SU-DHL-6 (cell line): ENCODE results near the gene TSGA10IP.

Source experiments
- H2AFZ ChIP-seq: fragments of 200-600 bp; sonication (generic); 2 replicates; pipeline ENCODE4 v1.6.1; 2014; ENCODE audit warnings: low read depth, mild to moderate bottlenecking, moderate library complexity, mixed read lengths, antibody characterized with exemption, low read length; ENCODE audit not compliant: severe bottlenecking
- H3F3A ChIP-seq: fragments of 200-600 bp; shearing (Covaris generic); 2 replicates; pipeline ENCODE4 v1.6.0; 2016; ENCODE audit warnings: antibody characterized with exemption, mild to moderate bottlenecking; ENCODE audit not compliant: insufficient read depth
- H3K27ac ChIP-seq: fragments of 200-600 bp; sonication (generic); 2 replicates; pipeline ENCODE4 v1.5.1; 2016; ENCODE audit warnings: low read depth, mild to moderate bottlenecking, low read length, moderate library complexity, mixed read lengths
- H3K27me3 ChIP-seq: fragments of 200-600 bp; sonication (generic), shearing (Covaris generic); 2 replicates; pipeline ENCODE4 v1.6.0; 2014; ENCODE audit warnings: mild to moderate bottlenecking, low read length
- H3K36me3 ChIP-seq: fragments of 200-600 bp; sonication (generic); 2 replicates; pipeline ENCODE4 v1.6.1; 2014; ENCODE audit warnings: mild to moderate bottlenecking, low read length, mixed read lengths
- H3K4me2 ChIP-seq: fragments of 300-600, 200-600 bp; shearing (Covaris generic), sonication (generic); 2 replicates; pipeline ENCODE4 v1.6.0; 2014; ENCODE audit warnings: low read length, low read depth, mild to moderate bottlenecking; ENCODE audit not compliant: poor library complexity, severe bottlenecking
- H3K4me3 ChIP-seq: fragments of 200-600 bp; sonication (generic); 2 replicates; pipeline ENCODE4 v1.5.1; 2014; ENCODE audit warnings: antibody characterized with exemption, low read length, mild to moderate bottlenecking, mixed read lengths; ENCODE audit not compliant: insufficient read depth, poor library complexity, severe bottlenecking
- H3K79me2 ChIP-seq: fragments of 200-600 bp; sonication (generic); 2 replicates; pipeline ENCODE4 v1.6.1; 2014; ENCODE audit warnings: mild to moderate bottlenecking, low read length, moderate library complexity; ENCODE audit not compliant: insufficient read depth
- H3K9ac ChIP-seq: fragments of 200-600 bp; sonication (generic); 2 replicates; pipeline ENCODE4 v1.7.0; 2014; ENCODE audit warnings: mild to moderate bottlenecking, low read length
- H3K9me2 ChIP-seq: fragments of 200-600 bp; sonication (generic); replicated peaks from 2 replicates; pipeline ENCODE4 v1.6.1; 2014; ENCODE audit warnings: low read length; ENCODE audit not compliant: insufficient read depth
- H3K9me3 ChIP-seq: fragments of 200-600 bp; sonication (generic); 2 replicates; pipeline ENCODE4 v1.6.1; 2014; ENCODE audit warnings: low read length, mixed read lengths; ENCODE audit not compliant: insufficient read depth
- H4K20me1 ChIP-seq: fragments of 200-600 bp; sonication (generic); 2 replicates; pipeline ENCODE4 v1.6.1; 2014; ENCODE audit warnings: low read depth, mild to moderate bottlenecking, antibody characterized with exemption, low read length, moderate library complexity, mixed read lengths
- CTCF ChIP-seq: fragments of 200-600 bp; sonication (generic); IDR thresholded peaks from one replicate; pipeline ENCODE4 v1.5.1; 2017; ENCODE audit warnings: antibody characterized with exemption, mild to moderate bottlenecking, low read length, moderate library complexity; ENCODE audit not compliant: insufficient read depth, poor library complexity, severe bottlenecking
- EZH2phosphoT487 ChIP-seq: fragments of 200-600 bp; sonication (generic), shearing (Covaris generic); conservative IDR thresholded peaks from 2 replicates; pipeline ENCODE4 v1.6.1; 2018; ENCODE audit warnings: mild to moderate bottlenecking, antibody characterized with exemption, low read length, moderate library complexity, mixed read lengths

TSGA10IP gene

DNA sequence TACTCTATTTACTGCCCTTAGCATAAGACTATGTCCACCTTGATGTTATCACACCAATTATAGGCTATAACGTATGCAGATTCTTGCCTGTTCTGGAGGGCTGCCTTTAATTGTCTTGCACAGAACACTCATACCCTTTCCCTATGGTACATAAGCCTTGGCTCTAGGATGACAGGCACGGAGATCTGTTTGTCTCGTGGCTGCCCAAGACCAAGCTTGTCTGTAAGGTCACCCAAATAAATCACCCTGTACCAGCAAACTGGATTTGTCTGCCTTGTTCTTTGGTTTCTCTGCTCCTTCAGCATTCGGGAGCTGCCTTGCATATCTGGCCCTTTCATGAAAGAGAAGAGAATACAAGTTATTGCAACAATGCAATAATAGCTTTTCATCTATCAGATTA lies 7.5 kb upstream of the TSGA10IP start:
- H2AFZ ChIP-seq: no peak overlapping the region

GRCh38 chr11:65941720-65942310 lies 3.5 kb upstream of the TSGA10IP start:
- no peaks in the 10 kb centered on the region for H4K20me1 ChIP-seq
- no peak overlapping the region for H3K27ac ChIP-seq
- H3K9me3 ChIP-seq: no peaks in the 10 kb centered on the region
- no peak overlapping the region for H3K4me3 ChIP-seq
- H3K9me2 ChIP-seq: no peaks in the 10 kb centered on the region
- no peaks in the 10 kb centered on the region for H3K27me3 ChIP-seq
- TF ChIP-seq EZH2phosphoT487 (no peak), CTCF (no peak)
- H3K36me3 ChIP-seq: no peaks in the 10 kb centered on the region
- H3K4me2 ChIP-seq: no peak overlapping the region
- no peaks in the 10 kb centered on the region for H3F3A ChIP-seq
- no peak overlapping the region for H3K9ac ChIP-seq
- H2AFZ ChIP-seq: no peak overlapping the region
- H3K79me2 ChIP-seq: no peaks in the 10 kb centered on the region

More for the DNA sequence above, 7.5 kb upstream of the TSGA10IP start:
- Histone ChIP-seq H3K36me3 (no peaks in the 10 kb centered on the region), H3K9me3 (no peaks in the 10 kb centered on the region), H3K27me3 (no peaks in the 10 kb centered on the region), H3K4me2 (no peak overlapping the region), H4K20me1 (no peaks in the 10 kb centered on the region), H3K9ac (no peak overlapping the region), H3K27ac (no peak overlapping the region), H3K79me2 (no peaks in the 10 kb centered on the region), H3K4me3 (no peak overlapping the region), H3K9me2 (no peaks in the 10 kb centered on the region), H3F3A (no peaks in the 10 kb centered on the region)
- TF ChIP-seq EZH2phosphoT487 (no peak), CTCF (no peak)

GRCh38 chr11:65942531-65942930 lies 2.7 kb upstream of the TSGA10IP start:
- Histone ChIP-seq H3K4me2 (no peak overlapping the region), H3F3A (no peaks in the 10 kb centered on the region), H3K9me2 (no peaks in the 10 kb centered on the region), H3K36me3 (no peaks in the 10 kb centered on the region), H3K27ac (no peak overlapping the region), H3K79me2 (no peaks in the 10 kb centered on the region), H3K4me3 (no peak overlapping the region), H2AFZ (no peak overlapping the region), H3K9me3 (no peaks in the 10 kb centered on the region), H3K9ac (no peak overlapping the region), H4K20me1 (no peaks in the 10 kb centered on the region), H3K27me3 (no peaks in the 10 kb centered on the region)
- TF ChIP-seq EZH2phosphoT487: no peak
- TF ChIP-seq CTCF: no peak
